Measurements from ENCODE around the gene MYH7.

DNA sequence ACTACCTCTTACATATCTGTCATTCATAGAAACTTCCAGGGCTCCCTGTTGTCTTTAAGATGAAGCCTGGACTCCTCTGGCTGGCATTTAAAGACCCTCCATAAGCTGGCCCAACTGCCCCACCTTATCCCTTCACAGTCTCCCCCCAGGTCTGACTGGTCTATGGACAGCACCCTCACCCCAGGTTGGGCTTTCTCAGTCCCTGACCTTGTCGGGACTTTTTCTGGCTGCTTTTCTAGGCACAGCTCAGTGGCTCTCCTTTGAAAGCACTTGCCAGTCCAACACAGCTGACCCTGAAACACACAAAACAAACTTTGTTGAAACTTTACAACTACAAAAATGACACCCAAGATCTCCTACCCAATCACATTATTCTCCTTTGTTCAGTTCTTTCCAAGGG is 13.9 kb upstream of the MYH7 start:
- TF ChIP-seq, protein P1, sequence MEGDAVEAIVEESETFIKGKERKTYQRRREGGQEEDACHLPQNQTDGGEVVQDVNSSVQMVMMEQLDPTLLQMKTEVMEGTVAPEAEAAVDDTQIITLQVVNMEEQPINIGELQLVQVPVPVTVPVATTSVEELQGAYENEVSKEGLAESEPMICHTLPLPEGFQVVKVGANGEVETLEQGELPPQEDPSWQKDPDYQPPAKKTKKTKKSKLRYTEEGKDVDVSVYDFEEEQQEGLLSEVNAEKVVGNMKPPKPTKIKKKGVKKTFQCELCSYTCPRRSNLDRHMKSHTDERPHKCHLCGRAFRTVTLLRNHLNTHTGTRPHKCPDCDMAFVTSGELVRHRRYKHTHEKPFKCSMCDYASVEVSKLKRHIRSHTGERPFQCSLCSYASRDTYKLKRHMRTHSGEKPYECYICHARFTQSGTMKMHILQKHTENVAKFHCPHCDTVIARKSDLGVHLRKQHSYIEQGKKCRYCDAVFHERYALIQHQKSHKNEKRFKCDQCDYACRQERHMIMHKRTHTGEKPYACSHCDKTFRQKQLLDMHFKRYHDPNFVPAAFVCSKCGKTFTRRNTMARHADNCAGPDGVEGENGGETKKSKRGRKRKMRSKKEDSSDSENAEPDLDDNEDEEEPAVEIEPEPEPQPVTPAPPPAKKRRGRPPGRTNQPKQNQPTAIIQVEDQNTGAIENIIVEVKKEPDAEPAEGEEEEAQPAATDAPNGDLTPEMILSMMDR (IDR thresholded peaks at IDR 0.05; ENCODE audit: insufficient read depth, low read length, poor library complexity, severe bottlenecking) = no peak
- no peak for TF ChIP-seq EZH2phosphoT487 (conservative IDR thresholded peaks at IDR 0.05; ENCODE audit: low read length)
